Stimulated activated naive CD4-positive, alpha-beta T cell treated with Interleukin-2 at 50 U/mL for 16 hours (primary cell): ENCODE data around the gene BUD31.
"Not testable (repeated sequence)": the region's sequence is repeated elsewhere in the genome, so short reads cannot be mapped to it uniquely, and the experiment has no call there.

Experiments
- DNase-seq: peaks from one replicate; lab custom pipeline; 2025; lab: John Stamatoyannopoulos, UW

Gene BUD31

GRCh38 chr7:99399597-99399996 lies 9.2 kb upstream of the BUD31 start:
- no peak for DNase-seq

DNA sequence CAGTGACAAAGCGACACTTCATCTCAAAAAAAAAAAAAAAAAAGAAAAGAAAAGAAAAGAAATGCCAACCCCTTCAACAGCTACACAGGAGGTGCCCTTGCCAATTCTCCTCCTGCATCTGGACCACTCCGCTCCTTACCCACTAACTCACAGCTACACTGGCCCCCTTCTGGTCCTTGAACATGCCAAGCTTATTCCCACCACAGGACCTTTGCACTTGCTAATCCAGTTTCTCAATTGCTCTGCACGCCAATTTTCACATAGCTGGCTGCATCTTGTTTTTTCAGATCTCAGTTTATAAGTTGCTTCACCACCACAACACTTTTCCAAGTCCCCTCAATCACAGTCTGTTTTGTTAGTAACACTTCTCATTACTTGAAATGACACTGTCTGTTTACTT lies 5.9 kb upstream of the BUD31 start:
- DNase-seq = no peak

- no peak for DNase-seq
Measured at GRCh38 chr7:99403764-99404163, 5.0 kb upstream of the BUD31 start.

DNA sequence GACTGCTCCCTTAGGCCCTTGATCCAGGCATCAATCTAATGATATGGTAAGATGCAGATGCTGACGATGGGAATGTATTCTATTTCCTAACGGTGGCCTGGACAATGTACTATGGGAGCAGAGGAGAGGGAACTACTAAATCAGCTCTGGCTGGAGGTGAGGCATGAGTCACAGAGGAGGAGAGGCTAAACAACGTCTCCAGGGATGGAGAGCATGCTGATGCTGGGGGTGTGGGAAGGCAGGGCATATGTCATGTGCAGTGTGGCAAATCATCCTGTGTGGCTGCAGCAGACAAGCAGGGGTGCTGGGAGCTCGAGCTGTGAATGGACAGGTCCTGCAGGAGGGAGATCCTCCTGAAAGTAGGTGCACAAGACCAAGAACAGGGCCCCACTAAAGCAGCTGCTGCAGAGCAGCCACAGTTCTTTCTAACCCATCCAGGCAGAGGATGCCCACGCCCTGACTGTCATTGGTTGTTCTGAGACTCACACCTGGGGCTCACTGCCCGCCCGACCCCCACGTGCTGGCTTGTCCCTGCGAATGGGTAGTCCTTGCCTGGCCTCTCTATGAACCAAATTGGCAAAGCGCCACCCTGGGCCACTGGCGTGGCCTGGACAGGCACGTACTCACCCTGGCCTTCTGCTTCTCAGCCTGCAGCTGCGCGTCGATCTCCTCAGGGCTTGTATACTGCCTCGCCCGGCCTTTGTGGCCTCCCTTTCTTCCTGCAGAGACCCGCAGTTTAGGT lies 4.4 kb upstream of the BUD31 start:
- DNase-seq = no peak

DNA sequence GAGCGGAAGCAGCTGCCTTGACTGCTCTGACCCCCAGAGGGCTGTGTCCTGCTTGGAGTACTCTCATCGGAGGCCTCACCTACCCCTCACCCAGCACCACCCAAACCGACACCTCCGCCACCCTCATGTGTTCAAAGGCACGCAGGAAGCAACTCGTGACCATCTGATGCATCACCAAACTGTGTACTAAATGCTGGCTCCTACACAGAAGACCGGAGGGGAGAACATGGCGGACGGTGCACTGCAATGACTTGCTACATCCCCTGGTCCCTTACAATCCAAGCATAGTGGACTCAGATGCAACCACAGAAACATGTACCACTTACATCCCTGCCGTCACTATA lies 3.8 kb upstream of the BUD31 start:
- no peak for DNase-seq

DNA sequence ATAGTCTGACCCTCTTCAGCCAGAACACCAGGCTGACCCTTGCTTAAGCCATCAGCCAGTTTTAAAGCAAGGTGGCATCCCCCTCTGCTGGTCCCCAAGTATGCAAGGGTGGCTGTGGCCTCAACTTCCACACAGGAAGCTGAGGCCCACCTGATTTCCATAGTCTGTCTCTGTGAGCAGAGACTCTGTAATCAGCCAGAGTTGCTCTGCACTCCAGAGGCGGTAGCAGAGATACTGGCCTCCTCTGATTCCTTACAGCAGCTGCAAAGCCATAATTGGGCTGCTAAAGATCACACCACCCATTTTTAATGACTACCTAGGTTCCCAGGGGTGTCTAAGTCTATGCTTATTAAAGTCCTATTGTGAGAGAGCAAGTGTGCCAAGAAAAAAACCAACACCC lies 2.2 kb upstream of the BUD31 start:
- DNase-seq = no peak

DNA sequence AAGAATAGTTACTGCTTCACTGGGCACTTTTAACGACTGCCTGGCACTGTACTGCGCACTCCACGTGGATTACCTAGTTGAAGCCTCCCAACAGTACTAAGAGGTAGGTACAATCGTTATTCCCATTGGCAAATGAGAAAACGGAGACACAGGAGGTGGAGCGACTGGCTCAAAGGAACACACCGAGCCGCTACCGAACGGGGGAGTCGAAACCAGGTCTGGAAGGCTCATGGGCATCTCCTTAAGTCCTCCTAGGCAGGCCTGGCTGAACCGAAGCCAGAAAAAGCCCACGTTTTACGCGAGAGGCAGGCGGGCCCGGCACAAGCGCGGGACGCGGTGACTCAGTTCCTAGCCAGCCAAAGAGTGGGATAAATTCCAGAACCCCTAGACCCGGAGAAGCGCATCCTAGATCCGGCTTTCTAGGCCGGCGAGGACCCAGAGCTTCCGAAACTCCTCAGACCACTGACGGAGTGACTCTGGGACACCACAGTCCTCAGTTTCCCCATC lies 844 bp upstream of the BUD31 start:
- peak; percentile 29 for DNase-seq

DNA sequence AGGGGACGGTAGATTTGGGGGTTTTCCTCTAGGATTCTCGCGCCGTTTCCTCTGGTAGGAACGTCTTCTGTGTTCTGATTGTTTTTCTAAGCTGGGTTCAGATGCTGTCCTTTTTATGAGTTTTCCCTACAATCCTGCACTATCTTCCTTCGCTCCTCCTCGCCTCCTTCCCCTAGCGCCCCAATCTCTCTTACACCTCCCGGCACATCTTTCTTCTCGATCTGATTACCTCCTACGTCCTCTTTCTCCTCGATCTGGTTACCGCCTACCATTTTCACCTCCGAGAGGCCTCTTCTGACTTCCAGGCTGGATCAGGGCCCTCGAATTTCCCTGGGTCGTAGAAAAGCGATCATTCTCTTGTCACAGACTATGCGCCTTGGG lies 413 bp downstream of the BUD31 start:
- no peak for DNase-seq

- no peak for DNase-seq
Measured at GRCh38 chr7:99409806-99410205, 1.0 kb downstream of the BUD31 start.

GRCh38 chr7:99410635-99411034 lies 1.9 kb downstream of the BUD31 start:
- no peak for DNase-seq

DNA sequence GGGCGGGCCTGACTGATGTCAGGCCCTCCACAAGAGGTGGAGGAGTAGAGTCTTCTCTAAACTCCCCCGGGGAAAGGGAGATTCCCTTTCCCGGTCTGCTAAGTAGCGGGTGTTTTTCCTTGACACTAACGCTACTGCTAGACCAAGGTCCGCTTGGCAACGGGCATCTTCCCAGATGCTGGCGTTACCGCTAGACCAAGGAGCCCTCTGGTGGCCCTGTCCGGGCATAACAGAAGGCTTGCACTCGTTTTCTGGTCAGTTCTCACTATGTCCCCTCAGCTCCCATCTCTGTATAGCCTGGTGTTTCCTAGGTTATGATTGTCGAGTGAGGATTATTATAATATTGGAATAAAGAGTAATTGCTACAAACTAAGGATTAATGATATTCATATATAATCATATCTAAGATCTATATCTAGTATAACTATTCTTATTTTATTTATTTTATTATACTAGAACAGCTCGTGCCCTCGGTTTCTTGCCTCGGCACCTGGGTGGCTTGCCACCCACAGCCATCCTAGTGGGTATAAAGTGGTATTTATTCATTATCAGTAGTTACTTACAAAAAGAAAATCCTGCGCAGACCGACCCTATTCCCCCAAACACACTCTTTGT lies 6.9 kb downstream of the BUD31 start:
- DNase-seq = peak; percentile 15

DNA sequence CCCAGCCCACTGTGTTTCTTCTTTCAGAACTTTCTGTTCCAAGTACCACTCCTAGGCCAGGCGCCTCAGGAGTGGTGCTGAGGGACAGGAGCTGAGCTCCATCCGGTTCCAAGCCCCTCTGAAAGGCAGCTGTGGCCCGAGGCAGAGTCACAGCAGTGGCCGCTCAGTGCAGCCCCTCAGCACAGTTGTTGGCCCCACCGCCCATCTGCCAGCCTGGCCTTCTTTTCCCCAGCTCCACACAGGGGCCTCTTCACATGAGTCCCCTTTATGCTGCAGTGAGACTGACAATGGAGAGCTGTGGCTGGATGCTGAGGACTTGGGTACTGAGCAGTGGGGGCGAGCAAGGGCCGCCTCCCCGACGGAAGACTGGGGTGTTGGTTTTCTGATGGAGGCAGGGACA lies 9.5 kb downstream of the BUD31 start:
- DNase-seq = no peak

DNA sequence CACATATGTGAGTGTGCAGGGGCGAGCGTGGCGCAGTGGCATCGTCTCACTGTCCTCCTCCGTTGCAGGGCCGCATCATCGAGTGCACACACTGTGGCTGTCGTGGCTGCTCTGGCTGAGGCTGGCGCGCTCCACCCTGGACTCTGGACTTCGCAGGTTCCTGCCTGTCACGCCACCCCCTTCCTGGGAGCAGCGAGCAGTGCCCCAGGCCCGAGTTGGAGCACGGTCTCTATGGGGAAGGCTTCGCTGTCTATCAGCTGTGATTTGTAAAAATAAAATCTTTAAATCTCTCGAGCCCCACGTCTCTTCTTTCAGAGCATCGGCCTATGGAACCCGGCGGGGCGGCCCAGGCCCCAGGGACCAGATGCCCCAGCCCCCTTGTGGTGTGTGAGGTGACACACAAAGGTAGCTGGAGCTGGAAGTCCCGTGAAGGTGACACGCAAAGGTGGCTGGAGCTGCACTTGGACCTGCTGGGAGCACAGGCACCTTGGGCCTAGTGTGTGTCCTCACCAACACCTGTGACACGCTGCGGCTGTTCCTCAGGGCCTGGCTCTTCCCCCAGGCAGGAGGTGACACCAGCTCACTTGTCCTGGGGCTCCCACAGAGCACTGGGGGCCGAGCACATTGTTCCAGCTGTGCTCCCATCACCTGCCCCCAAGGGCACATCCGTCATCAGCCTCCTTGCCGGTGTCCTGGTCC lies 10.7 kb downstream of the BUD31 start:
- no peak for DNase-seq

GRCh38 chr7:99420213-99420612 lies 11.4 kb downstream of the BUD31 start:
- no peak for DNase-seq

GRCh38 chr7:99420986-99421385 lies 12.2 kb downstream of the BUD31 start:
- no peak for DNase-seq

DNA sequence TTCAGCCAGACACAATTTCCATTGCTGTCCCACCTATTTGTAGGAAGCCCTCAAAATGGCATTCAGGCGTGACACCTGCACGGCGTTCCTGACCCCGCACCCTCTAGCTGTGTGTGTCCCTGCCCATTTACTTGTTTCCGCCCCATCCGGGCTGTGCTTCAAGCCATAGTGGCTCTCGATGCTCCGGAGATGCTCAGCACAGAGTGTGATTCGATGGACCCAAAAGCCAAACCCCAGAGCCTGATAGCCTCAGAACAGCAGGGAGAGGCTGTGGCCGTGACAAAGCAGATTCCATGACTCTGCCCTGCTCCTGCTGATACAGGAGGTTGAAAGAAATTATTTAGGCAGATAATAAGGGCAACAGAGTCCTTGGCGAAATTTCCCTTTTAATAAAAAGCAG lies 13.4 kb downstream of the BUD31 start:
- no peak for DNase-seq

GRCh38 chr7:99422625-99423024 lies 13.9 kb downstream of the BUD31 start:
- DNase-seq = no peak

- DNase-seq = no peak
Measured at GRCh38 chr7:99424932-99425730, 16.4 kb downstream of the BUD31 start.

DNA sequence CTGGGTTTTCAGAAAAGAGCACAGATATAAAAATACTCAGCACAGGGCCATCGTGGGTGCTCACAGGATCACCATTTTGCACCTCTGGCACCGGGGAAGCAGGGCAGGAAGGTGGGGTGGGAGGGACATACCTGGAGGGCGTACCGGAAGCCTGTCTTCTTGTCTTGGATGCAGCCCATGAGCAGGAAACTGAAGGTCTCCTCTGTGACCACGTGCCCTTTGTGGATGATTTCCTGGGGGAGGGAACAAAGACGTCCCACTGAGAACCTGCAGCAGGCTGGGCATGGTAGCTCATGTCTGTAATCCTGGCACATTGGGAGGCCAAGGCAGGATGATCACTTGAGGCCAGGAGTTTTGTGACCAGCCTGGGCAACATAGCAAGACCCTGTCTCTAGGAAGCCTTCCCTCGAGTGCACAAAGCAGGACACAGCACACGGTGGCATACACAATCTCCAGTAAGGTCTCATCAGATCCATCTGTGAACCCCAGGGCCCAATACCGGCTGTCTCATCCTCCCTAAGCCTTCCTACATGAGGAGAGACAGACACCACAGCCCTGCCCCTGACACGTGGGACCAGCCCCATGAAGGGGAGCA lies 20.3 kb downstream of the BUD31 start:
- no peak for DNase-seq

DNA sequence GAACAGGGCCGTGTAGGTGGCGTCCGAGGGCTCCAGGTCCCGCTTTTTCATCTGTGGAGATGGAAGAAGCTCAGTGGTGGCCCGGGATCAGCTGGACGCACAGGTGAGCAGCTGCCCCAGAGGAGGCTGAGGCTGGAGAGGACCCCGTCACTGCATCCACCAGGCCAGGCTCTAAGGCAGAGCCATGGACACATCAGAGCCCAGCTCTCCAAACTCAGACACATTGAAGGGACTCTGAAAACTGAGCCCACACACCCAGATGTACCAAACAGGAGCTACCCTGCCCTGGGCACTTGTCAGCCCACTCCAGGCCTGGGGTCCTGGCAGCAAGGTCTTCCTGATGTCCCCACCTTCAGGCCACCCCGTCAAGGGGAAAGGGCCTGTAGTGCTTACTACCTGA lies 21.0 kb downstream of the BUD31 start:
- DNase-seq = no peak

DNA sequence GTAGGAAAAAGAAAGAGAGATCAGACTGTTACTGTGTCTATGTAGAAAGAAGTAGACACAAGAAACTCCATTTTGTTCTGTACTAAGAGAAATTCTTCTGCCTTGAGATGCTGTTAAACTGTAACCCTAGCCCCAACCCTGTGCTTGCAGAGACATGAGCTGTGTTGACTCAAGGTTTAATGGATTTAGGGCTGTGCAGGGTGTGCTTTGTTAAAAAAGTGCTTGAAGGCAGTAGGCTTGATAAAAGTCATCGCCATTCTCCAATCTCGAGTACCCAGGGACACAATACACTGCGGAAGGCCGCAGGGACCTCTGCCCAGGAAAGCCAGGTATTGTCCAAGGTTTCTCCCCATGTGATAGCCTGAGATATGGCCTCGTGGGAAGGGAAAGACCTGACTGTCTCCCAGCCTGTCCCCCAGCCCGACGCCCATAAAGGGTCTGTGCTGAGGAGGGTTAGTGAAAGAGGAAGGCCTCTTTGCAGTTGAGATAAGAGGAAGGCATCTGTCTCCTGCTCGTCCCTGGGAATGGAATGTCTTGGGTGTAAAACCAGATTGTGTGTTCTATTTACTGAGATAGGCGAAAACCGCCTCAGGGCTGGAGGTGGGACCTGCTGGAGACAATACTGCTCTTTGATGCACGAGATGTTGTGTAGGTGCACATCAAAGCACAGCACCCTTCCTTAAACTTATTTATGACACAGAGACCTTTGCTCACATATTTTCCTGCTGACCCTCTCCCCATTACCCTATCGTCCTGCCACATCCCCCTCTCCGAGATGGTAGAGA lies 23.2 kb downstream of the BUD31 start:
- DNase-seq = not testable (repeated sequence)
